Left lung (tissue), 10 donors: ENCODE results near the gene PPEF2. TPM values are rescaled to one million over a fixed set of nuclear protein-coding genes. Genes with fewer than 3 reads are reported as not detected.
"Not testable (repeated sequence)": the region's sequence is repeated elsewhere in the genome, so short reads cannot be mapped to it uniquely, and the experiment has no call there.

Experiments used
- ATAC-seq: fragments of 200-7000 bp; cut with Tn5 transposase; one replicate; pipeline ENCODE4 v1.9.1; 2020; ENCODE audit warnings: moderate library complexity
- DNase-seq, 4 donors: peaks; one replicate each; pipeline ENCODE4 v3.0.0-alpha.2; 2013 to 2020
- H3K27ac ChIP-seq, 2 donors: fragments of 200-600 bp; sonication (generic) in 1 of 2; one replicate each; pipeline versions ENCODE4 v1.5.0 to v1.8.0; 2020 to 2021
- H3K27me3 ChIP-seq, 2 donors: fragments of 200-600 bp; sonication (generic) in 1 of 2; one replicate each; pipeline versions ENCODE4 v1.5.0 to v1.8.0; 2020 to 2021
- H3K36me3 ChIP-seq, 2 donors: fragments of 200-600 bp; sonication (generic) in 1 of 2; one replicate each; pipeline versions ENCODE4 v1.5.0 to v1.8.0; 2020 to 2021
- H3K4me1 ChIP-seq, 2 donors: fragments of 200-600 bp; one replicate each; pipeline ENCODE4 v1.8.0; 2021
- H3K4me3 ChIP-seq, 2 donors: fragments of 200-600 bp; sonication (generic) in 1 of 2; one replicate each; pipeline versions ENCODE4 v1.5.0 to v1.8.0; 2020 to 2021; ENCODE audit warnings: mild to moderate bottlenecking in 1 of 2
- H3K9me3 ChIP-seq, 2 donors: fragments of 200-600 bp; sonication (generic) in 1 of 2; one replicate each; pipeline versions ENCODE4 v1.5.0 to v1.8.0; 2020 to 2021
- CTCF ChIP-seq, 2 donors: fragments of 200-600 bp; sonication (generic) in 1 of 2; IDR thresholded peaks; one replicate each; pipeline versions ENCODE4 v1.5.0 to v1.8.0; 2021; ENCODE audit warnings: antibody characterized with exemption in 2 of 2
- intact Hi-C, 2 donors: fragments of 100-400 bp; cut with DNase I; formaldehyde crosslinking; loops; one replicate each; pipeline versions ENCODE4 v1.11.2 to v1.14.2; 2022
- polyA plus RNA-seq, 6 donors: library from polyadenylated mRNA; unstranded; fragments of 120-200 nt; gene quantifications; one replicate each; pipeline ENCODE4 v1.2.1, GENCODE V29; 2013; ENCODE audit not compliant: insufficient read length in 6 of 6
- total RNA-seq, 2 donors: library from RNA; stranded (reverse); fragmentation: NEBNext Ultra II Directional; extraction: Animal tissue kit (Norgen Biotek cat#: 25700); gene quantifications; one replicate each; pipeline ENCODE4 v1.2.1, GENCODE V29; 2021
- donor health status: DM: no; HTN: yes; CAD: no.
- donor health status: DM: no; HTN: no; CAD: no.

The PPEF2 gene
- total and polyA plus RNA-seq, 8 donors, result 0.06 to 0.54 (median 0.26) TPM; not detected in 4

- Histone ChIP-seq H3K36me3 (peaks cover 0 to 9% of the 10 kb centered on the region in 2 donors), H3K27me3 (no peaks in the 10 kb centered on the region), H3K27ac (no peak overlapping the region), H3K4me1 (peaks cover 0 to 12% of the 10 kb centered on the region in 2 donors), H3K4me3 (no peak overlapping the region), H3K9me3 (no peaks in the 10 kb centered on the region)
- intact Hi-C loops, result no loop called here
- no peak for TF ChIP-seq CTCF (IDR thresholded peaks at IDR 0.05)
- DNase-seq (no peak), ATAC-seq (no peak)
Observed at GRCh38 chr4:75912968-75913367, 10.7 kb upstream of the PPEF2 start.

- H3K36me3 ChIP-seq, intact Hi-C loops, H3K9me3 ChIP-seq, H3K27ac ChIP-seq, H3K27me3 ChIP-seq, DNase-seq, ATAC-seq, H3K4me3 ChIP-seq, H3K4me1 ChIP-seq: not testable (repeated sequence)
Observed at GRCh38 chr4:75910831-75911230, 8.6 kb upstream of the PPEF2 start.

- Histone ChIP-seq H3K9me3 (no peaks in the 10 kb centered on the region), H3K4me1 (peaks cover 0 to 9% of the 10 kb centered on the region in 2 donors), H3K27me3 (no peaks in the 10 kb centered on the region), H3K27ac (no peak overlapping the region), H3K4me3 (no peak overlapping the region), H3K36me3 (no peaks in the 10 kb centered on the region)
- no peak for TF ChIP-seq CTCF (IDR thresholded peaks at IDR 0.05)
- ATAC-seq (no peak), DNase-seq (no peak)
- intact Hi-C loops, result no loop called here
Observed at GRCh38 chr4:75909405-75909804, 7.2 kb upstream of the PPEF2 start.

- no peak overlapping the region for H3K27ac ChIP-seq
- intact Hi-C loops, result no loop called here
- no peak for DNase-seq
- H3K9me3 ChIP-seq, result no peaks in the 10 kb centered on the region
- peaks cover 0 to 9% of the 10 kb centered on the region in 2 donors for H3K4me1 ChIP-seq
- ATAC-seq, result no peak
- no peak overlapping the region for H3K4me3 ChIP-seq
- no peaks in the 10 kb centered on the region for H3K36me3 ChIP-seq
- TF ChIP-seq CTCF (IDR thresholded peaks at IDR 0.05), result no peak
- H3K27me3 ChIP-seq, result no peaks in the 10 kb centered on the region
Observed at GRCh38 chr4:75908555-75908954, 6.3 kb upstream of the PPEF2 start.

- Histone ChIP-seq H3K4me1 (peaks cover 0 to 9% of the 10 kb centered on the region in 2 donors), H3K4me3 (no peak overlapping the region), H3K27me3 (no peaks in the 10 kb centered on the region), H3K9me3 (no peaks in the 10 kb centered on the region), H3K36me3 (no peaks in the 10 kb centered on the region), H3K27ac (no peak overlapping the region)
- ATAC-seq (peak; percentile 22), DNase-seq (no peak)
- intact Hi-C loops, result no loop called here
- TF ChIP-seq CTCF (IDR thresholded peaks at IDR 0.05), result no peak
Observed at GRCh38 chr4:75907966-75908365, 5.7 kb upstream of the PPEF2 start.

- Histone ChIP-seq H3K9me3 (no peaks in the 10 kb centered on the region), H3K4me3 (no peak overlapping the region), H3K27me3 (no peaks in the 10 kb centered on the region), H3K4me1 (peaks cover 0 to 16% of the 10 kb centered on the region in 2 donors), H3K27ac (no peak overlapping the region), H3K36me3 (no peaks in the 10 kb centered on the region)
- DNase-seq (no peak), ATAC-seq (no peak)
- TF ChIP-seq CTCF (IDR thresholded peaks at IDR 0.05), result no peak
- intact Hi-C loops, result no loop called here
Observed at GRCh38 chr4:75904076-75904475, 1.8 kb upstream of the PPEF2 start.
